Choroid plexus epithelial cell (primary cell): ENCODE measurements around the gene PJA2.

Experiments
- DNase-seq: peaks from one replicate; pipeline ENCODE4 v3.0.0-alpha.2; 2010; ENCODE audit warnings: low read depth
- H3K4me3 ChIP-seq: 2 replicates; pipeline ENCODE4 v1.5.1; 2011; ENCODE audit warnings: low read depth, mild to moderate bottlenecking, control low read depth, low read length, moderate library complexity
- CTCF ChIP-seq: conservative IDR thresholded peaks from 2 replicates; pipeline ENCODE4 v1.5.1; 2011; ENCODE audit warnings: low read depth, mild to moderate bottlenecking, control low read depth, inconsistent platforms, low read length, moderate library complexity

The PJA2 gene

GRCh38 chr5:109408991-109409843 is 557 bp downstream of the PJA2 start:
- no peak for TF ChIP-seq CTCF
- DNase-seq: peak; percentile 83

GRCh38 chr5:109407913-109408312 is 1.9 kb downstream of the PJA2 start:
- TF ChIP-seq CTCF: no peak
- DNase-seq: no peak
- peak overlapping the region; percentile 76 for H3K4me3 ChIP-seq

More at GRCh38 chr5:109408991-109409843, 557 bp downstream of the PJA2 start:
- H3K4me3 ChIP-seq: peak overlapping the region; percentile 76

GRCh38 chr5:109406719-109407118 is 3.1 kb downstream of the PJA2 start:
- no peak for TF ChIP-seq CTCF
- no peak overlapping the region for H3K4me3 ChIP-seq
- no peak for DNase-seq

- TF ChIP-seq CTCF: no peak
- no peak overlapping the region for H3K4me3 ChIP-seq
- no peak for DNase-seq
These were observed 5.3 kb downstream of the PJA2 start for GRCh38 chr5:109404428-109404960.

- TF ChIP-seq CTCF: no peak
- H3K4me3 ChIP-seq: no peak overlapping the region
- no peak for DNase-seq
These were observed 6.3 kb downstream of the PJA2 start for GRCh38 chr5:109403469-109403868.

- no peak overlapping the region for H3K4me3 ChIP-seq
- peak; percentile 7 for TF ChIP-seq CTCF
- peak; percentile 74 for DNase-seq
These were observed 10.5 kb downstream of the PJA2 start for GRCh38 chr5:109399092-109399759.
